Fibroblast of peridontal ligament (primary cell): ENCODE data around the gene CPM.

Experiments used
- DNase-seq: peaks from one replicate; pipeline ENCODE4 v3.0.0-alpha.2; 2010; ENCODE audit errors: extremely low read depth

CPM gene

DNA sequence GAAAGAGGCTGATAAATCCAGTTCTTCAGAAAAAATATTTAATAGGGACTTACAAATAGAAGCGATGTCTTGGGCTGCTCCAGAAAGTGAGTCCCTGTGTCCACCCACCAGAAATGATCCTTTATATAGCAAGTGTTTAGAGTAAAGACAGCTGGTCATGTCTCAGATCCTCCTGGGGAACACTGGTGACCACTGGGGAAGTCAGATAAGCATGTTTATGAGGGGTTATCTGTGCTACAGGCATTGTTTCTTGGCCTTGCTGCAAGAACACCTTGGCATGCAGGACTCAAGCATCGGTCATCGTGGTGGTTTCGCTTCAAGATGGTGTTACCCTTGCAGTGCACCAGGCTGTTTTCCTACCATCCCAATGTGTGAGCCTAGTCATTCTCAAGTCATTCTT, 27.2 kb downstream of the CPM start:
- no peak for DNase-seq

DNA sequence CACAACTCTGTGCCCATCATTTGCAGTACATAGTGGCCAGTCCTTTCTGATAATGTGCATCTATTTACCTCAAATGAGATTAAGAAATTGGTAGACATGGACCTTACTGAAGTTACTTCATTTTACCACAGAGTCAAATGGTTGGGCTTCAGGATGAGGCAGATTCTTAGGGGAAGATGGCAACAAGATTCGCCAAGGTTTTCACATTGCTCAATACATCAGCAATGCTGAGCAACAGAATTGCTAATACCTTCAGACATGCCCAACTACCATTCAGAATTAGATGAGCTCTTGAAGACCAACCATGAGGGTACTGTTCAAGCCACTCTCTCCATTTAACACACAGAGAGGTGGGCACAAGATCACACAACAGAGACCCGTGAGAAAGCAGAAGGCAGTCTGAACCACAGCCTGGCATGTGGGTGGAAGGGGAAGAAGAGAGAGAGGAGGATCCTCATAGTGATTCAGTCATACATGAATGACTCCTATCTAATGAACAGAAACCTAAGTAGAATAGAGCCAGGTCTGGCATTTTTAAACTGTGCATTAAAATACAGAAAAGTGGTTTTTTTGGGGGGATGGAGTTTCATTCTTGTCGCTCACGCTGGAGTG, 28.5 kb downstream of the CPM start:
- DNase-seq, result peak; percentile 17

DNA sequence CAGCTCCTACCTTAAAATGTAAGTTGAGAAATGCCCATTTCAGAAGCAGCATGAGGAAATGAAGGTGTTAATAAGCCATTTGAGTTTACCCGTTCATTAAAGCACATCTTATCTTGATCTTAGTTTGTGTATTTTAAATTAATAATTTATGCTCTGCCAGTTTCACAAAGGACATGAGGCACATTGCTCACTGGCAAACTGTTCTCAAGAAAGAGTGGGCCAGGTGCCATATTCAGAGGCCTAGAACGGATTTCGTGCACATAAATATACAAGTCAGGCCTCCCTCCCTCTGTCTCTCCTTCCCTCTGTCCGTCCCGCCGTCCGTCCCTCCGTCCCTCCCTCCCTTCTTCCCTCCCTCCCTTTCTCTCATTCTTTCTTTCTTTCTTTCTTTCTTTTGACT, 29.5 kb downstream of the CPM start:
- no peak for DNase-seq

DNA sequence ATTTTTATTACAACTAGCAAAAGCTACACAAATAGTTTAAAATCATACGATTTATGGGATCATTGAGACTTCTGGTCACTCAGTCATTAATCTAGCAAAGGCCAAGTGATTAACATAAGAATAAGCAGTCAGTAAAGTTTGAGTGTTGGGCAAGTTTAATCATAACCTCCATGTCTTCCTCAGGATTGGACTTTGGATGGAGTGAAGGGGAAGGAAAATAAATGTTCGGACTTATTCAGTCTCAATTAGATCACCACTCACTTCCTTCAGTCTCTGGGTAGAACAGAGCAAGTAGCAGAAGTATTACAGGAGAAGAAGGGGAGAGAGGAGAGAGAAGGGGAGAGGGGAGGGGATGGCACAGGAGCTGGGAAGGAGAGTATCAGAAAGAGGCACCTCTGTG, 31.4 kb downstream of the CPM start:
- no peak for DNase-seq

DNA sequence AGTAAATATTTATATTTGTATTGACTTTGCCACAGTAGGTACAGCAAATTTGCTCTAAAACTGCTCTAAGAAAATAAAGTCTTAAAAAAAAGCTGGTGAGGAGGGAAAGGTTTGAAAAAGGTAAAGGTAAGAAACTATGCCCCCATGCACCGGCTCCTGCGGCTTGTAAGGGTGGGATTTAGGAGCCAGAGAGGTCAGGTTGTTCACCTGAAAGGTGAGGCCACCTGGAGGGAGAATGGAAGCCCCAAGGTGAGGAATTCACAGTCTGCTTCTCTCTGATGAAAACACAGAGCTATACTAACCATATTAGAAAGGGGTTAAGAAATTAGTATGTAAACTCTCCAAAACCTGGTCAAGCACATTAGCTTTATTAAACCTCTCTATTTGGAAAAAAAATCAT, 31.8 kb downstream of the CPM start:
- DNase-seq, result no peak

DNA sequence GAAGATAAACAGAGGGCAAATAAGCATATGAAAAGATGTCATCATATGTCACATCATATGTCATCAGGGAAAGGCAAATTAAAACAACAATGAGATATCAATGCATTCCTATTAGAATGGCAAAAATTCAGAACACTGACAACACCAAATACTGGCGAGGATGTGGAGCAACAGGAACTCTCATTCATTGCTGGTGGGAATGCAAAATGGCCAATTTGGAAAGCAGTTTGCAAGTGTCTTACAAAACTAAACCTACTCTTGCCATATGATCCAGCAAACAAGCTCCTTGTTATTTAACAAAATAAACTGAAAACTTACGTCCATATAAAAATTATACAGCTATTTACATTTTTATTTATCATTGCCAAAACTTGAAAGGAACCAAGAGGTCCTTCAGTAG, 32.7 kb downstream of the CPM start:
- no peak for DNase-seq

DNA sequence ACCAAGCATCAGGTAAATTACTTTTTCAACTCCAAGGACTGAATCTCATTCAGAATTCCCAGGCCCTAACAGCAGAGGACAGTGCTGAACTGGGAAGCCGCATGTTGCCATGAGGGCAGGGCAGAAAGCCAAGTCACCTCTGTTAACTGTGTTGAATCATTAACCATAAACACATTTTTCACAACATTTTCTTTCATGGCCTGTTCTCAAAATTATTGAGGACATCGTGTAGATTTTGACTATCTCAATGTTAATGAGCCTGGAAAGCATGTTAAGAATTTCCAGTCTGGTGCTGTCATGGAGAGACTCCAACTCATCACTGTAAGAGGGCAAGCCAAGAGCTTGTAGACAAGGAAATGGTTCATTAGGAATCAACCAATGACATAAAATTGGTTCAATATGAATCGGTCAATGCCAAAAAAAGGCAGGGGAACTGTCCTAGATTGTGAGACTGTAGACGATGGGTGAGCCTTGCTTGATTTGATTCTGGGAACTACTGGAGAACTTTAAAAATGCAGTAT, 33.7 kb downstream of the CPM start:
- DNase-seq, result peak; percentile 59

DNA sequence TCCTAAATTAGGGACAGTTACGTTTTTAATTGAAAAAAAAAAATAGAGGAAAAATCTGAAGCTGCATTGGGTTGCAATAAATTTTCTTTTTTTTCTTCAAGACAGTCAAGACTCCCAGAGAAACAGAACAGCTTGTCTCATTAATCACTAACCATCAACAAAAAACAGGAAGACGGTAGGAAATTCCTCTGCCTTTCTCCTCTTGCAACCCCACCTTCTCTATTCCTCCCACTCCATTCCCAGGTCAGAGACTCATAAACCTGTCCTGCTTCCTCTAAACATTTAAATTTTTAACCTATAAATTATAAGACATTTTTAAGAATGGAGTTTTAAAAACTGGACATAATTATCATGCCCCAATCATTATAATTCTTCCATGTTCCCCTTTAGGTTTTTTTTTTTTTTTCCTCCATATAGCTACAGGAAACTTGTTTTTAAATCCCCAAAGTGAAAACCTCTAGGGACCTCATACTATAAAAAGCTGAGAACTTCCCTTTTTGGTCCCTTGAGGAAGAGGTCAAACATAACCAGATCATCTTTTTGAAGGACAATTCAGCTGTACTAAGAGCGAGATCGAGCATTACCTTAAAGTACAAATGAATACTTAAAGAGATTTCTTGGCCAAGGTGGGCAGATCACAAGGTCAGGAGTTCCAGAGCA, 36.0 kb downstream of the CPM start:
- no peak for DNase-seq

DNA sequence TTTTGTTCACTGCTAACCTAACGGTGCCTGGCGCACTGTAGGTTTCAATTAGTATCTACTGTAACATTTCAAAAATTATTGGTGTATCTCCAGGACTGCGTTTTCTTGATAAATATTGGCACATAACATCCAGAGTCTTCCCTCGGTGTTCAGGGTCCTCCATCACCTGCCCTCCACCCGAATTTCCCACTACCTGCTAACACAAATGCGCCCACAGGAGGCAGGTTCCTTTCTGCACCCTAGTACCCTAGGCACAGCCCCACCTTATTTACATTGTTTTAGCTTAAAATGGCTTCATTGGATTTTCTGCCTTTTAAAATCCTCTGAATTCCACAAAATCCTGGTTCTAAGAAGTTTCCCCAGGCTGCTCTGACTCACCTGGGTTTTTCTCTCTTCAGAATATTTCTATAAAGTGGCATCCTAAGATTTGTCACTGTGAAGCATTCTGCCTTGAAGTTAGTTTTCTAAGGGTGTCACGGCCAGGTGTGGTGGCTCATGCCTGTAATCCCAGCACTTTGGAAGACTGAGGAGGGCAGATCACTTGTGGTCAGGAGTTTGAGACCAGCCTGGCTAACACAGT, 38.6 kb downstream of the CPM start:
- no peak for DNase-seq

DNA sequence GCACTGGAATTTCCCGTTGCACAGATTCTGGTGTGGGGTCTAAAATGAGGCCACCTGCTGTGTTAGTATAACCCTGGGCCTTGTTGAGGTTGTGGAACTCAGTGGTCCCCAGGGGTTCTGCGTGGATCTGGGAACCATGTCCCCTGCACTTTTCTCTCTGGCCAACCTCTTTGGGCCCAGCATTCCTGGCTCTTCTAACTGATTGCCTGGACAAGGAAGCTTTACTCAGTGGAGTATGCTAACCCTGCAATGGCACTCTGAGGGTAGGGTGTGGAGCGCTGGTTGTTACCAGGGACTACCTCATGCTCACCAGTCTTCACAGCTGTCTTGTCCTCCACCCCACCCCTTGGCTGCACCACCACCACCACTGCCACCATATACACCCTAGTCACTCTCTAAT, 39.2 kb downstream of the CPM start:
- DNase-seq, result no peak

DNA sequence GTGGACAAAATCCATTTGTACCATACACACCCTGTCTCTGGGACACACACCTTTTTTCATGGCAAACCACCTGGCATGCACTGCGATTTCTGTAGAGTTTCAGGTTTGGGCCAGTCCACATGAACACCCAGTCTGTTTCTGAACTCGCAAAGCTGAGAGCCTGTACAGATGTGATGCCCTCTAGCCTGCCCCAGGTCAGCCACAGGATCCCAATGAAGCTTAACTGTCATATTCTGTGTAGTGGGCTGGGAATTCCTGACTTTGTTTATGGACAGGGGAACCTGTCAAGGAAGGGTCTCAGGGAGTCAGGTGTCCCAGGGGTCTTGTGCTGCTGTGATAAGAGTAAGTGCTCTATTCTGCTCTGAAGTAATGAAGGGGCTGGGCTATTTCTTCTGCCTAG, 39.8 kb downstream of the CPM start:
- no peak for DNase-seq

DNA sequence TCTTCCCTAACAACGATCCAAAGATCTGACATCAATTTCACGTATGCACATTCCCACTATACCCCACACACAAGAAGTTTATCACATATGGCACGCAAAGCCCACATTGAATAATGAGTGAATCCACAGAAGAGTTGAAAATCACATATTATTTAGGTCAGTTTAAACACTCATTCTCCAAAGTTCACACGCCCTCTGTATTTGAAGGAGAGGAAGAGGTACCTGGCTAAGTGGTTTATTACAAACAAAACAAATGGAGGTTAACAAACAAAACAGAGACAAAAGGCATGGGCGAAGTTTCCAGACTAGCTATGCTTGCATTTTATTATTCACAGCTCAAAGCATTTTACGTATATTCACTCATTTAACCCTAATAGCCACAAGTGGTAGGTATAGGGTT, 41.8 kb downstream of the CPM start:
- no peak for DNase-seq

DNA sequence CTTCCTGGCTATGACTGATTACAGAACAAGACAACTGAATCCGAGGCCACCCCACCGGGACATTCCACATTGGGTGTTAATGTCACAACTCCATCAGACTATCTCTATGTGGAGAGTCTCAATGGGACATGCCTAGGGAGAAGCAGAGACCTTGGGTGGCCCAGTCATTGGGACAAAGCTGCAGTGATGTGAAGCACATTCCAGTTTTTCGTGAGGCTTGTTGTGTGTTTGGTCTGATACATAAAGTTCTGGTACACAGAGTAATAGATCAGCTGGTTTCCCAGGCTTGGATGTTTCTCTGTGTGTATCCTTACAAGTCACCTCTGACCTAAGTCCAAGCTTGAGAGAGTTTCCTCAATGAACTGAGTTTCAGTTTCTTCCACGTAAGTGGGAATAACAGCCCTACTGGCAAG, 42.3 kb downstream of the CPM start:
- DNase-seq, result no peak

DNA sequence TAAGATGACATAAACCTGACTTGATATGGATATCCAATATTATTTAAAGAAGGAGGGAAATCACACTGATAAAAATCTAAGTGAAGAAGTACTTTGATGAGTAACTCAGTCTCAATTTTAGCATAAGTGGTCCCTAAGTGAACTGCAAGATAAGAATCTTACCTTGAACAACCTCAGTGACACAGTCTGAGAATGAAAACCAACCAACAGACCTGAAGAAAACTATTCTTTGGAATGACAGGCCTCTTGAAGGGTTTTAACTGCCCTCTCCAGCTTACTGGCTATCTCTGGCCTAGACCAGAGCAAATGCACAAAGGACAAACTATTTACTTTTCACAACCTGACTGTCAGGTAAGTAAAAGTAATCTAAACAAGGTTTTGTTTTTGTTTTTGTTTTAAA, 44.7 kb downstream of the CPM start:
- DNase-seq, result no peak

DNA sequence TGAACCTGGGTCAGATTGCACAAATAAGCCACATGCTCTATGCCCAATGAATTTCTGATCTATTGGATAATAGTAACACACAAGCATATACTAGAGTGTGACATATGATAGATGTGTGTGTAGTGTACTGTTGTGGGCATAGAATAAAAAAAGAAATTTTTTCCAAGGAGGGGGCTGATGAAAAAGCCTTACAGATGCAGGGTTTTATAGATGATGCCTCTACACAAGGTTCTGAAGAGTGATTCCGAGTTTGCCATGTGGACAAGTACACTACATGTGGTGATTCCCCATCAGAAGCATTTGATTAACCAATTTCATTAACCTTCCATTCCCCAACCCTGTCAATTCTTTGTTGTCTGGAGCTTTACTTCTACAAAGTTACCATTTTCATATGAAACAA, 45.3 kb downstream of the CPM start:
- no peak for DNase-seq

DNA sequence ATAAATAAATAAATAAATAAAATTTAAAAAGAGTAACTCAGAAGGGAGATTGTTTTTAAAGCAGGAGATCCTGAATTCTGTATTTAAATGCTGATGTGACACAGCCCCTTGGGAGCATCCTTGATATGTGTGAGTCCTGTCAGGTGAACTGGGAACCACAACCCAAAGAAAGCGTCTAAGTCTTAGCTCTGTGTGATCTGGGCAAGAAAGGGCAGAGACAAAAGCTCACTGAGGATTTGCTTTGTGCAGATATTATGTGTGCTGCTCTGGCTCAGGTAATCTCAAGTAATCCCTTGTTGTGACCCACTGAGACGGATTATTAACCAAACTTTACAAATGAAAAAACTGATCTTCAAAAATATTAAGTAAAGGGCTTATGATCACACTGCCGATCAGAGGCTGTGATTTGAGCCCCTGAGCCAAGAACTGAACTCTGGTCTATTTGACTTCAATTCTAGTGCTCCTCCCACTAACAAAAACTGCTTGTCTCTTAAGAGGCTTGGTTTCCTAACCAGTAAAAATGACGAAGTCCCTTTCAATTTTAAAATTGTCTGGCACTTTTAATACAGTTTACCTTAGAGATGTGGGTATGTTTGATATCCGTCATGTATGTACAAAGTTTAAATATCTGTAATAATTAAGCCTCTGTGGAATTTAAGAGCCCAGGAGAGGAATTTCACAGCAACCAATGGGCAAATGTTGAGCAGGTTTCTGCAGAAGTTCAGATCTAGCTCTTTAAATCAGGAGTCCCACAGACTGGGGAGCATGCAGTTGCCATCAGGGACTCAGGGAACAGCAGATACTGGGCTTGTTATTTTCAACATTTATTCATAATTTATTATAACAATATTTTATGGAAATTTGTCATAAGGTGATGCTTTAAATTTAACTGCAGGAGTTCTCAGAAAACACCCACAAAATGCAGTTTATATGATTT, 46.1 kb downstream of the CPM start:
- no peak for DNase-seq

DNA sequence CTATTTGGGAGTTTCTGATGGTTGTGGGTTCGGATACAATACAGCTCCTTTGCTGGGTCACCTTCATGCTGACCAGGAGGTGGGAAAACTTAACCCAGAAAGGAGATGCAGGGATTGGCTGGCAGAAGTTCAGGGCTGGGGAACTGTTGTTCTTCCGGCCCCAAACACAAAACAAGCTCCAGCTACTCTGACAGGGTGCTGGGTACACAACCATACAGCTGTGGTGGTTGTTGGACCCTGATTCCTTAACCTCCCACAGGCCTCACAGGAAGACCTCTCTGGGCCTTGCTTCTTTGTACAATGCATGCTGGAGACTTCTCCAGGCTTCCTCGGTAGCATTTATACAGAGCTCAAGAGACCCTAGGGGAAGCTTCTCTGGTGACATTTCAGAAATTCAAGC, 47.6 kb downstream of the CPM start:
- no peak for DNase-seq

DNA sequence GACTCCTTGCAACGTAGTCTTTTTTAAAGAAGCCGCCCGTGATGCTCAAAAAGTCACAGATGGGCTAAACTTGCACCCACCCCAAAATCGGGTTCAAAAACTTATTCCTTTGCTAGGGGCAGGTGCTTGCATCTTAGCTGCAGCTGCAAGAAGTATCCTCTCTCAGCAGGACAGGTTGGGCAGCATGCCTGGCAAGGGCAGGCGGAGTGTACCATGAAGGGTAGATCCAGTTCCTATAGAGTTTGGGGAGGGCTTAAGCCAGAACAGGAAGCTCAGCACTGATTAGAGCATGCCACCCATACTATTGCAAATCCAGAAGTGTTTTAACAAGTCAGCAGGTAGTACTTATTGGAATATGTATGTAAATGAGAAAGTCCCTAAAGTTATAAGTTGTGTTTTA, 48.7 kb downstream of the CPM start:
- no peak for DNase-seq

DNA sequence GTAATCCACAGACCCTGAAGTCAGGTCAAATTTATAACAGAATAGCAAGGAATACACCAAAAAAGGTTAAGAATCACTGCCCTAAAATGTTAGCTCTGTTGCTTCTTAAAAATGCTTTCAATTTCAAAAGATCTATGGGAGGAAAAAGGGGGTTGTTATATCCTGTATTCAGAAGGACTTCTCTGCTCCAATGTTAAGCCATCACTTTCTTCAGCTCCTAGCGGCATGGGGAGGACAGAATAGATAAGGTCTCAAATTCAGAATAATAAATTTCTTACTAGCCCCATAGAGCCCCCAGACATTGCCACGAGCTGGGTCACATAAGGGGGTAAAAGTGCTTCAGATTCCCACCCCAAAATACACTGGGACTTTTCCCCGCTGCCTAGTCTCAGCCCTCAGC, 49.8 kb downstream of the CPM start:
- DNase-seq, result no peak

DNA sequence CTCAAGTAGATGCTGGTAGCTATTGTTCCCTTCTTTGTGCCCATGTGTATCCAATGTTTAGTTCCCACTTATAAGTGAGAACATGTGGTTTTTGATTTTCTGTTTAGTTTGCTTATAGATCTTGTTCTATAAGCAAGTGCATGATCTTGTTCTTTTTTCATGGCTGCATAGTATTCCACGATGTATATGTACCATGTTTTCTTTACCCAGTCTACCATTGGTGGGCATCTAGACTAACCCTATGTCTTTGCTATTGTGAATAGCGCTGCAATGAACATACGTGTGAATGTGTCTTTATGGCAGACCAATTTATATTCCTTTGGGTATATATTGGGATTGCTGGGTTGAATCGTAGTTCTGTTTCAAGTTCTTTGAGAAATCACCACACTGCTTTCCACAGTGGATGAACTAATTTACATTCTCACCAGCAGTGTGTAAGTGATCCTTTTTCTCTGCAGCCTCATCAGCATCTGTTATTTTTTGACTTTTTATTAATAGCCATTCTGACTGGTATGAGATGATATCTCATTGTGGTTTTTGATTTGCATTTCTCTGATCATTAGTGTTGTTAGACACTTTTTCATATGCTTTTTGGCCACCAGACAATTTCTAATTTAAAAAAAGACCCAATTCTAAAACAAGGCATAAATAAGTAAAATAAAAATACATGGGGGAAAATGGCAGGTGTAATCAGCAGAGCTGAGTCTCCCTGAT, 50.6 kb downstream of the CPM start:
- DNase-seq, result no peak

DNA sequence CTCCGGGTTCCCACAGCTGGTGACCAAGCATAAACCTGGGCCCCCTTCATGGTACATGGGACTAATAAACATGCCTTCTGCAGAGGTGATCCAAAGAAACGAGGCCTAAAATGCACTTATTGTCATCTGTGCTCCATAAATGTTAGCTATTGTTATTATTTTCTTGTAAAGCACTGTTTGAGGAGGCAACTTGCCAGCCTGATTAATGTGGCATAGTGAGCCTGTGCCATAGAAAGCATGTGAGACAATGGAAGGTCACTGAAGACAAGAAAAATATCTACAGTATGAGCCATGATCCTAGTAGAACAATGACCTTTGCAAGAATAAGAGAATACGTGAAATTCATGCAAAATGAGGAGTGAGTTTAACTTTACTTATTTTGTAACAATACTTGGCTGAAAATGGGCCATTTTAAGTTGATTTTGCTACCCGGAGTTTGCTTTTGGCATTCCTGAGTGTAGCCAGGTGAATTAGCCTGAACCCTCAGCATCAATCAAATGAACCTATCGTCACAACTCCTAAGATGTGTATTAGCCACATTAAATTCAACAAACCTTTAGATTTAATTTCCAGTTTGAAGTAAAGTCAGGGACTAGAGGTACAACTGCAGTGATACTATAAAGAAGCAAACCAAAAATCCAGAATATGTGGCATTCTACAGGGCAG, 52.2 kb downstream of the CPM start:
- no peak for DNase-seq
